HepG2 (cell line): ENCODE results near the gene COG4. TPM values are rescaled to one million over a fixed set of nuclear protein-coding genes. Genes with fewer than 3 reads are reported as not detected.
A peak's percentile ranks its signal among the peaks of the same experiment; 100 is the strongest.

Source experiments
- ARHGAP35 ChIP-seq: sonication (generic); formaldehyde crosslinking; IDR thresholded peaks from 2 replicates; pipeline ENCODE4 v1.9.0; 2022; ENCODE audit warnings: mild to moderate bottlenecking, inconsistent platforms, moderate library complexity, missing genetic modification reagents, borderline replicate concordance
- ELF4 ChIP-seq: sonication (generic); formaldehyde crosslinking; IDR thresholded peaks from 2 replicates; pipeline ENCODE4 v1.5.0; 2020; ENCODE audit warnings: missing genetic modification reagents, mild to moderate bottlenecking, moderate library complexity, borderline replicate concordance
- GFI1 ChIP-seq: sonication (generic); formaldehyde crosslinking; IDR thresholded peaks from 2 replicates; pipeline ENCODE4 v1.5.0; 2020; ENCODE audit warnings: missing genetic modification reagents, mild to moderate bottlenecking, borderline replicate concordance
- HOXA3 ChIP-seq: sonication (generic); formaldehyde crosslinking; IDR thresholded peaks from 2 replicates; pipeline ENCODE4 v1.5.0; 2020; ENCODE audit warnings: missing genetic modification reagents
- KLF9 ChIP-seq: IDR thresholded peaks from 2 replicates; pipeline ENCODE4 v1.6.1; 2016; ENCODE audit warnings: low read depth
- NR1H2 ChIP-seq: sonication (generic); formaldehyde crosslinking; IDR thresholded peaks from 2 replicates; pipeline ENCODE4 v1.8.1; 2022; ENCODE audit warnings: low read depth, missing genetic modification reagents, borderline replicate concordance
- RARA ChIP-seq: IDR thresholded peaks from 2 replicates; pipeline ENCODE4 v1.6.1; 2016; ENCODE audit warnings: missing genetic modification reagents, missing compliant biosample characterization
- SALL2 ChIP-seq: sonication (generic); formaldehyde crosslinking; IDR thresholded peaks from 2 replicates; pipeline ENCODE4 v1.8.1; 2023; ENCODE audit warnings: mild to moderate bottlenecking, missing genetic modification reagents, inconsistent platforms
- SMARCE1 ChIP-seq: fragments of 450-650 bp; IDR thresholded peaks from 2 replicates; pipeline ENCODE4 v1.6.1; 2017; ENCODE audit warnings: borderline replicate concordance
- SP2 ChIP-seq: sonication (generic); formaldehyde crosslinking; IDR thresholded peaks from 2 replicates; pipeline ENCODE4 v1.5.1; 2020; ENCODE audit warnings: mild to moderate bottlenecking, missing genetic modification reagents
- YEATS2 ChIP-seq: sonication (generic); formaldehyde crosslinking; IDR thresholded peaks from 2 replicates; pipeline ENCODE4 v1.4.0; 2020; ENCODE audit warnings: missing genetic modification reagents, borderline replicate concordance
- ZNF224 ChIP-seq: sonication (generic); formaldehyde crosslinking; IDR thresholded peaks from 2 replicates; pipeline ENCODE4 v1.5.0; 2020; ENCODE audit warnings: mild to moderate bottlenecking, missing genetic modification reagents
- ZNF460 ChIP-seq: sonication (generic); formaldehyde crosslinking; IDR thresholded peaks from 2 replicates; pipeline ENCODE4 v1.5.1; 2020; ENCODE audit warnings: missing genetic modification reagents, mild to moderate bottlenecking, borderline replicate concordance
- polyA plus RNA-seq, 8 experiments: library from polyadenylated mRNA; depleted of rRNA in 3 of 8; stranded (reverse) in 7 of 8; unstranded in 1 of 8; fragments of >200 nt; fragmentation: Illumina TruSeq in 4 of 8; extraction: Trizol in 4 of 8; gene quantifications; 2 replicates each; pipeline versions ENCODE4 v1.2.1 to v1.2.3, GENCODE V29; 2011 to 2016; ENCODE audit warnings: low read depth in 4 of 8, missing spikeins in 1 of 8, mixed read lengths in 1 of 8; ENCODE audit not compliant: insufficient read depth in 1 of 8
- total RNA-seq, 5 experiments: library from RNA; depleted of rRNA; stranded (reverse); fragments of >200 nt; fragmentation: Illumina TruSeq; extraction: Trizol; gene quantifications; 2 replicates each; pipeline ENCODE4 v1.2.3, GENCODE V29; 2016; ENCODE audit warnings: low read depth in 1 of 5
- TF ChIP-seq, protein P1 (sequence below): sonication (generic); formaldehyde crosslinking; IDR thresholded peaks from 2 replicates; pipeline ENCODE4 v1.5.1; 2020; ENCODE audit warnings: mild to moderate bottlenecking, moderate library complexity, missing genetic modification reagents
- TF ChIP-seq, protein P2 (sequence below): sonication (generic); formaldehyde crosslinking; IDR thresholded peaks from 2 replicates; pipeline ENCODE4 v1.9.0; 2021; ENCODE audit warnings: mild to moderate bottlenecking, missing genetic modification reagents
- TF ChIP-seq, protein P3 (sequence below): sonication (generic); formaldehyde crosslinking; IDR thresholded peaks from 2 replicates; pipeline ENCODE4 v1.4.0; 2020; ENCODE audit warnings: missing genetic modification reagents, mild to moderate bottlenecking, borderline replicate concordance

COG4 gene
- total and polyA plus RNA-seq, 2 of the 13 experiments (the other 11 are each of a cell fraction or from before 2014, with no cell fraction given), result 51.1 to 73.8 TPM

DNA sequence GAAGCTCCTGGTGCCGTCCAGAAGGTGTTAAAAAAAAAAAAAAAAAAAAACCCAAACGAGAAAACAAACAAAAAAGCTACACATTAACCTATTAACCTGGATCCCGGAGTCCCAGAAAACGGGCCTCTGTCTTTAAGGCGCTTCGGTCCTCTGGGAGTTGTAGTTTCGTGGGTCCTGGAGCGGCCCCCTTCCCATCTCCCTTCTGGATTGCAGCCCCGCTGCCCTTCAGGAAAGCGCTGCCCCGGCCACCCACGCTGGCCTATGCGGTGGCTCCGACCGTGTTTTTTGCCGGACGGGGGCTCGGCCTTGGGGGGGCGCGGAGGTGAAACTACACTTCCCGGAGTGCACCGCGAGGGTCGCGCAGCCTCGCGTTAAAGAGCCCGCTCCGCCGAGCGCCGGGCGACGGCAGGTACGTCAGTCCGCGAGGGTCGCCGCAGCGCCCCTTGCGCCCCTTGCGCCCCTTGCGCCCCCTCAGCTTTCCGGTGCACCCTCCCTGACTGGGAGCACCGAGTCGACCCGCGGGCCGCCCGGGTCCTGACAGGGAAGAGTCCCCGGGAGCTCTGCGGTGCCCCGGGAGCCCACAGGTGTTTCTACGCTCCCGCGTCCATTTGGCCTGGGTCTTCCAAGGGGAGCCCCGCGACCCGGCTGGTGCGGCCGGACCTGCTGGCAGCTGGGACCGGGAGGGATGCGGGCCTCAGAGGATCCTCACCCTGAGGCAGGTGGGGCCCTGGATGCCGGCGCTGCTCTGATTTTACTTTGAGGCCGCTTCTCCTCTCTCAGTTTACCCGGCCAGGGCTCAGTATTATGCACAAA lies 68.9 kb downstream of the COG4 start, which contains the start of gene FCSK (continued):
- TF ChIP-seq HOXA3, result peak; percentile 95
- peak; percentile 45; the same call in 1 of the 2 replicates for TF ChIP-seq SP2
- peak; percentile 94; the same call in 1 of the 2 replicates for TF ChIP-seq ARHGAP35
- peak; percentile 50; the same call in 1 of the 2 replicates for TF ChIP-seq GFI1 (CRISPR knock-in tag)
- no peak for TF ChIP-seq ELF4 (CRISPR knock-in tag)
- TF ChIP-seq, protein P1, sequence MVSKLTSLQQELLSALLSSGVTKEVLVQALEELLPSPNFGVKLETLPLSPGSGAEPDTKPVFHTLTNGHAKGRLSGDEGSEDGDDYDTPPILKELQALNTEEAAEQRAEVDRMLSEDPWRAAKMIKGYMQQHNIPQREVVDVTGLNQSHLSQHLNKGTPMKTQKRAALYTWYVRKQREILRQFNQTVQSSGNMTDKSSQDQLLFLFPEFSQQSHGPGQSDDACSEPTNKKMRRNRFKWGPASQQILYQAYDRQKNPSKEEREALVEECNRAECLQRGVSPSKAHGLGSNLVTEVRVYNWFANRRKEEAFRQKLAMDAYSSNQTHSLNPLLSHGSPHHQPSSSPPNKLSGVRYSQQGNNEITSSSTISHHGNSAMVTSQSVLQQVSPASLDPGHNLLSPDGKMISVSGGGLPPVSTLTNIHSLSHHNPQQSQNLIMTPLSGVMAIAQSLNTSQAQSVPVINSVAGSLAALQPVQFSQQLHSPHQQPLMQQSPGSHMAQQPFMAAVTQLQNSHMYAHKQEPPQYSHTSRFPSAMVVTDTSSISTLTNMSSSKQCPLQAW (CRISPR knock-in tag), result peak; percentile 86
- no peak for TF ChIP-seq NR1H2 (CRISPR knock-in tag)
- TF ChIP-seq, protein P2, sequence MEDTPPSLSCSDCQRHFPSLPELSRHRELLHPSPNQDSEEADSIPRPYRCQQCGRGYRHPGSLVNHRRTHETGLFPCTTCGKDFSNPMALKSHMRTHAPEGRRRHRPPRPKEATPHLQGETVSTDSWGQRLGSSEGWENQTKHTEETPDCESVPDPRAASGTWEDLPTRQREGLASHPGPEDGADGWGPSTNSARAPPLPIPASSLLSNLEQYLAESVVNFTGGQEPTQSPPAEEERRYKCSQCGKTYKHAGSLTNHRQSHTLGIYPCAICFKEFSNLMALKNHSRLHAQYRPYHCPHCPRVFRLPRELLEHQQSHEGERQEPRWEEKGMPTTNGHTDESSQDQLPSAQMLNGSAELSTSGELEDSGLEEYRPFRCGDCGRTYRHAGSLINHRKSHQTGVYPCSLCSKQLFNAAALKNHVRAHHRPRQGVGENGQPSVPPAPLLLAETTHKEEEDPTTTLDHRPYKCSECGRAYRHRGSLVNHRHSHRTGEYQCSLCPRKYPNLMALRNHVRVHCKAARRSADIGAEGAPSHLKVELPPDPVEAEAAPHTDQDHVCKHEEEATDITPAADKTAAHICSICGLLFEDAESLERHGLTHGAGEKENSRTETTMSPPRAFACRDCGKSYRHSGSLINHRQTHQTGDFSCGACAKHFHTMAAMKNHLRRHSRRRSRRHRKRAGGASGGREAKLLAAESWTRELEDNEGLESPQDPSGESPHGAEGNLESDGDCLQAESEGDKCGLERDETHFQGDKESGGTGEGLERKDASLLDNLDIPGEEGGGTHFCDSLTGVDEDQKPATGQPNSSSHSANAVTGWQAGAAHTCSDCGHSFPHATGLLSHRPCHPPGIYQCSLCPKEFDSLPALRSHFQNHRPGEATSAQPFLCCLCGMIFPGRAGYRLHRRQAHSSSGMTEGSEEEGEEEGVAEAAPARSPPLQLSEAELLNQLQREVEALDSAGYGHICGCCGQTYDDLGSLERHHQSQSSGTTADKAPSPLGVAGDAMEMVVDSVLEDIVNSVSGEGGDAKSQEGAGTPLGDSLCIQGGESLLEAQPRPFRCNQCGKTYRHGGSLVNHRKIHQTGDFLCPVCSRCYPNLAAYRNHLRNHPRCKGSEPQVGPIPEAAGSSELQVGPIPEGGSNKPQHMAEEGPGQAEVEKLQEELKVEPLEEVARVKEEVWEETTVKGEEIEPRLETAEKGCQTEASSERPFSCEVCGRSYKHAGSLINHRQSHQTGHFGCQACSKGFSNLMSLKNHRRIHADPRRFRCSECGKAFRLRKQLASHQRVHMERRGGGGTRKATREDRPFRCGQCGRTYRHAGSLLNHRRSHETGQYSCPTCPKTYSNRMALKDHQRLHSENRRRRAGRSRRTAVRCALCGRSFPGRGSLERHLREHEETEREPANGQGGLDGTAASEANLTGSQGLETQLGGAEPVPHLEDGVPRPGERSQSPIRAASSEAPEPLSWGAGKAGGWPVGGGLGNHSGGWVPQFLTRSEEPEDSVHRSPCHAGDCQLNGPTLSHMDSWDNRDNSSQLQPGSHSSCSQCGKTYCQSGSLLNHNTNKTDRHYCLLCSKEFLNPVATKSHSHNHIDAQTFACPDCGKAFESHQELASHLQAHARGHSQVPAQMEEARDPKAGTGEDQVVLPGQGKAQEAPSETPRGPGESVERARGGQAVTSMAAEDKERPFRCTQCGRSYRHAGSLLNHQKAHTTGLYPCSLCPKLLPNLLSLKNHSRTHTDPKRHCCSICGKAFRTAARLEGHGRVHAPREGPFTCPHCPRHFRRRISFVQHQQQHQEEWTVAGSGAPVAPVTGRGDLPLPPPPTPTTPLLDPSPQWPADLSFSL (CRISPR knock-in tag), result peak; percentile 57
- peak; percentile 82 for TF ChIP-seq ZNF224 (CRISPR knock-in tag)
- TF ChIP-seq SALL2 (CRISPR knock-in tag), result peak; percentile 90
- TF ChIP-seq KLF9, result no peak
- TF ChIP-seq, protein P3, sequence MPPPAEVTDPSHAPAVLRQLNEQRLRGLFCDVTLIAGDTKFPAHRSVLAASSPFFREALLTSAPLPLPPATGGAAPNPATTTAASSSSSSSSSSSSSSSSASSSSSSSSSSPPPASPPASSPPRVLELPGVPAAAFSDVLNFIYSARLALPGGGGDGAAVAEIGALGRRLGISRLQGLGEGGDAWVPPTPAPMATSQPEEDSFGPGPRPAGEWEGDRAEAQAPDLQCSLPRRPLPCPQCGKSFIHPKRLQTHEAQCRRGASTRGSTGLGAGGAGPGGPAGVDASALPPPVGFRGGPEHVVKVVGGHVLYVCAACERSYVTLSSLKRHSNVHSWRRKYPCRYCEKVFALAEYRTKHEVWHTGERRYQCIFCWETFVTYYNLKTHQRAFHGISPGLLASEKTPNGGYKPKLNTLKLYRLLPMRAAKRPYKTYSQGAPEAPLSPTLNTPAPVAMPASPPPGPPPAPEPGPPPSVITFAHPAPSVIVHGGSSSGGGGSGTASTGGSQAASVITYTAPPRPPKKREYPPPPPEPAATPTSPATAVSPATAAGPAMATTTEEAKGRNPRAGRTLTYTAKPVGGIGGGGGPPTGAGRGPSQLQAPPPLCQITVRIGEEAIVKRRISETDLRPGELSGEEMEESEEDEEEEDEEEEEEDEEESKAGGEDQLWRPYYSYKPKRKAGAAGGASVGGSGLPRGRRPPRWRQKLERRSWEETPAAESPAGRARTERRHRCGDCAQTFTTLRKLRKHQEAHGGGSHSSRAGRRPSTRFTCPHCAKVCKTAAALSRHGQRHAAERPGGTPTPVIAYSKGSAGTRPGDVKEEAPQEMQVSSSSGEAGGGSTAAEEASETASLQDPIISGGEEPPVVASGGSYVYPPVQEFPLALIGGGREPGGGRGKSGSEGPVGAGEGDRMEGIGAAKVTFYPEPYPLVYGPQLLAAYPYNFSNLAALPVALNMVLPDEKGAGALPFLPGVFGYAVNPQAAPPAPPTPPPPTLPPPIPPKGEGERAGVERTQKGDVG (CRISPR knock-in tag), result peak; percentile 86; the same call in 1 of the 2 replicates
- TF ChIP-seq SMARCE1, result no peak
- peak; percentile 11; the same call in 1 of the 2 replicates for TF ChIP-seq ZNF460 (CRISPR knock-in tag)
- peak; percentile 86 for TF ChIP-seq YEATS2 (CRISPR knock-in tag)
- TF ChIP-seq RARA (CRISPR knock-in tag), result no peak; the same call in 1 of the 2 replicates
